SH-SY5Y (cell line): Measurements from ENCODE around the gene COQ10B.

Source experiments
- GATA2 ChIP-seq: IDR thresholded peaks from 2 replicates; pipeline ENCODE4 v1.6.1; 2011; ENCODE audit warnings: mild to moderate bottlenecking, low read depth, low read length
- GATA3 ChIP-seq: IDR thresholded peaks from 2 replicates; pipeline ENCODE4 v1.6.1; 2011; ENCODE audit warnings: low read depth, mild to moderate bottlenecking, low read length, moderate library complexity

- TF ChIP-seq GATA3 = no peak
- no peak for TF ChIP-seq GATA2
These were observed 18.8 kb downstream of the COQ10B start for GRCh38 chr2:197472166-197472565.
